ENCODE results near the gene FGF14.

GRCh38 chr13:102033857-102034331 lies 368.0 kb downstream of the FGF14 start:
- TF ChIP-seq CTCF (IDR thresholded peaks at IDR 0.05), result no peak
- TF ChIP-seq ZFX (IDR thresholded peaks at IDR 0.05; ENCODE audit: borderline replicate concordance), result no peak

Measured in 22Rv1 (cell line).